Cardiac septum (tissue), 1 donor: ENCODE results near the gene MED13L. TPM values are rescaled to one million over a fixed set of nuclear protein-coding genes. Genes with fewer than 3 reads are reported as not detected.
"Not testable (repeated sequence)": the region's sequence is repeated elsewhere in the genome, so short reads cannot be mapped to it uniquely, and the experiment has no call there.

Experiments used
- DNase-seq: peaks from one replicate; pipeline ENCODE4 v3.0.0-alpha.2; 2020; ENCODE audit warnings: low spot score
- intact Hi-C: fragments of 100-400 bp; cut with DNase I; formaldehyde crosslinking; loops from one replicate; pipeline ENCODE4 v1.14.0; 2022
- total RNA-seq: library from RNA; stranded (reverse); fragmentation: NEBNext Ultra II Directional; extraction: Animal tissue kit (Norgen Biotek cat#: 25700); gene quantifications from one replicate; pipeline ENCODE4 v1.2.1, GENCODE V29; 2021
- donor health status: DM: no; HTN: no; CAD: no.

MED13L gene
- total RNA-seq, 1 donor from 2014 or later = 74.5 TPM

DNA sequence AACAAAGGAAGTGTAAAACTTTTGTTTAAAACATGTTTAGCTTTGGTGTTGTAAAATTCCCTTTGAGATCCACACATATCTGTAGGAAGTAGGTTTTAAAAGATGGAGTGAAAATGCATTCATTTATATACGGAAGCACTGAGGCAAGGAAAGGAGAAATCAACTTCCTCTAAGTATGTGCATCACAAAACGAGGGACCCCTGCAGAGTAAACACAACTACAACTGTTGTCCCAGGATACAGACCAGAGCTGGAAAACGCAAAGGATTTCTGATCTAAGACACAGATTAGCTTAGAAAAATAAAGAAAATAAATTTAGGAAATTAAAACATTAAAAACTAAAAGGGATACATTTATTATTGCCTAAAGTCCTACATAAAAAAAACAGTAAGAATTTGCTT lies 297.6 kb downstream of the MED13L start:
- no peak for DNase-seq
- intact Hi-C loops = no loop called here

- intact Hi-C loops = no loop called here
- no peak for DNase-seq
Observed at GRCh38 chr12:115979351-115979750, 298.1 kb downstream of the MED13L start.

DNA sequence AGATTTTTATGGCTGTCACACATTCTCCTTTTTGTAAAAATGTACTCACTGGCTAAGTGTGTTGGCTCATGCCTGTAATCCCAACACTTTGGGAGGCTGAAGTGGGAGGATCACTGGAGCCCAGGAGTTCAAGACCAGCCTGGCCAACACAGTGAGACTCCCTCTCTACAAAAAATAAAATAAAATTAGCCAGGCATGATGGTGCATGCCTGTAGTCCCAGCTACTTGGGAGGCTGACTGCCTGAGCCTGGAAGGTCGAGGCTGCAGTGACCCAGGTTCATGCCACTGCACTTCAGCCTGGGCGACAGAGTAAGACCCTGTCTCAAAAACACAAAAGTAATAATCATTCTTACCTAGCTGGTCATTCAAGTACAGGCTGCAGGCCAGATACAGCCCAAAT lies 300.7 kb downstream of the MED13L start:
- intact Hi-C loops, DNase-seq: not testable (repeated sequence)

DNA sequence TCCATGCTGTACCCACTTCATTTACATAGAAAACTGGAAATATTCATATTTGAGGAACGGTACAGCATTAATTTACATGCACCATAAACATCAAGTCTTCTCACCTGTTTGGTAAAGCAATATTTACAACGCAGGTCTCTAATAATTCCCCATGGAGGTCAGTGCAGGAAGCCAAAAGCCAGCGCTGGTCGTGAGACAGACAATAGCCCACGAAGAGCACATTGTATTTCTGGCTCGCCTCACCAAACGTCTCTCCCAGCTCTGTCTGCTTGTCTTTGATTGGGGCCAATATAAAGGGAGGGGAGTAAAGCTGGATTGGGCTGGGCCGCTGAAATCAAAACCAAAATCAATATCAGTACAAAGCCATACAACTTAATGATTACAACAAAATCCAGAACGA lies 302.1 kb downstream of the MED13L start:
- intact Hi-C loops = no loop called here
- DNase-seq = no peak

- DNase-seq = no peak
- intact Hi-C loops = no loop called here
Observed at GRCh38 chr12:115973968-115974724, 303.3 kb downstream of the MED13L start.

DNA sequence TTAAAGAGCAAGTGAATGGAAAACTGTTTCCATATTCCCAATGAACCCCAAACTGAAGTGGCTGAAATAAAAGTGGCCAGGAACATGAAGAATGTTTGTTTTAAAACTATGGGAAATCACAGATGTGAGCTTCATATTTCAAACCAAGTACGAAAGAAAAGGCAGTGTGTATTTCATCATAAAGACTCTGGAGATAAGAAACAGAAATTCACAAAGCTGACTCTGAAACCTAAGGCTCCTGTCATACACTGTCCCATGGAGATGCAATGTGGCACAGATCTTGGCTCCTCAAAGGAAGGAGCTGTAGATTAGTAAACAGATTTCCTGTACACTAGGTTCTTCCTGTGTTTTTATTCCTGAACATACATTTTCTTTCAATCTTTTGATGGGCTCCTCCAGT lies 304.4 kb downstream of the MED13L start:
- intact Hi-C loops = no loop called here
- DNase-seq = no peak

GRCh38 chr12:115972241-115972640 lies 305.3 kb downstream of the MED13L start:
- no peak for DNase-seq
- intact Hi-C loops = no loop called here

DNA sequence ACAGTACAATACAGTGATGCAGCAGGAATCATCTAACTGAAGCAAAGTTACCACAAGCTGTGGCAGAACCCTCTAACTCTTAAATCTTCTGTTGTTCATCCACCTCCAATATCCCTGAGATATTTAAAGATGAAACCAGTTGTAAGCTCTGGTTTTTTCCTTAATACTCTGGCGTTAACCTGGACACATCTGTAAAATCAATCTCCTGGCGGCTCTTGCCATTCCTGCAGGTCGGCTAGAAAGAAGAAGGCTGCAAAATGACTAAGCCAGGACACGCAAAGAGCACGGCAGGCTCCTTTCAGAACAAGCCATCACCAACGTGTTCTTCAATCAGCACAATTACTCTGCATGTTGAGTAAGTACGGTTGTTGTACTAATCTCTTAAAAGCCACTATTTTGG lies 309.3 kb downstream of the MED13L start:
- DNase-seq = no peak
- intact Hi-C loops = no loop called here

GRCh38 chr12:115966376-115966775 lies 311.1 kb downstream of the MED13L start:
- DNase-seq = no peak
- intact Hi-C loops = no loop called here

GRCh38 chr12:115964626-115965025 lies 312.9 kb downstream of the MED13L start:
- no peak for DNase-seq
- intact Hi-C loops = no loop called here

- intact Hi-C loops = no loop called here
Observed at GRCh38 chr12:115964214-115964613, 313.3 kb downstream of the MED13L start.

DNA sequence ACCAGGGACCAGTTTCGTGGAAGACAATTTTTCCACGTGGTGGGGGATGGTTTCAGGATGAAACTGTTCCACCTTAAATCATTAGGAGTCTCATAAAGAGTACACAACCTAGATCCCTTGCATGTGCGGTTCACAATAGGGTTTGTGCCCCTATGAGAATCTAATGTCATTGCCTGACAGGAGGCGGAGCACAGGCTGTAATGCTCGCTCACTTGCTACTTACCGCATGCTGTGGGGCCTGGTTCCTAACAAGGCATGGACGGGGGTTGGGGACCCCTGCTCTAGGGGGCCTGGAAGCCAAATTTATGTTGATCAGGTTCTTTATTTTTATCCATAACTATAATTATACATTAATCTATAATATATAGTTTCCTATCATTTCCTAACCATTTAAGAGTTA lies 315.3 kb downstream of the MED13L start:
- no peak for DNase-seq
- intact Hi-C loops = no loop called here

More at GRCh38 chr12:115964214-115964613, 313.3 kb downstream of the MED13L start:
- no peak for DNase-seq

- intact Hi-C loops = no loop called here
- DNase-seq = no peak
Observed at GRCh38 chr12:115960868-115961802, 316.4 kb downstream of the MED13L start.

GRCh38 chr12:115957686-115958290 lies 319.7 kb downstream of the MED13L start:
- intact Hi-C loops = no loop called here
- DNase-seq = no peak

GRCh38 chr12:115956659-115957058 lies 320.8 kb downstream of the MED13L start:
- intact Hi-C loops = no loop called here
- no peak for DNase-seq

DNA sequence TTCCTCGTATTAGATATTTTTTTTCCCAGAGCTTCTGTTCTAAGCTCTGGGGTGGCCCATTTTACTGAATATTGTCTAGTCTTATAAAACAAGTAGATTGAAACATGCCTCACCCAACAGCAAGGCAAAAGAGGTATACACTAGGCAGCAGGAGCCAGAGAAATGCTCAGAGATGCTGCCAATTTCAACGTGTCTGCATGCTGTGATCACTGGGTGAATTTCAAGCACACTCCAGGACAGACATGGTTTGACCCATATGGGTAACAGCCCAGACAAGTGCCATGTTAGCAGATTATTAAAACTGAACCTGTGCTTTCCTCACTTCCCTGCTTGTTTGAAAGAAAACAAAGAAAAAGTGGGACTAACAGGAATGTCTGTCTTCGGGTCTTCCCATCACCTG lies 321.3 kb downstream of the MED13L start:
- intact Hi-C loops = no loop called here

DNA sequence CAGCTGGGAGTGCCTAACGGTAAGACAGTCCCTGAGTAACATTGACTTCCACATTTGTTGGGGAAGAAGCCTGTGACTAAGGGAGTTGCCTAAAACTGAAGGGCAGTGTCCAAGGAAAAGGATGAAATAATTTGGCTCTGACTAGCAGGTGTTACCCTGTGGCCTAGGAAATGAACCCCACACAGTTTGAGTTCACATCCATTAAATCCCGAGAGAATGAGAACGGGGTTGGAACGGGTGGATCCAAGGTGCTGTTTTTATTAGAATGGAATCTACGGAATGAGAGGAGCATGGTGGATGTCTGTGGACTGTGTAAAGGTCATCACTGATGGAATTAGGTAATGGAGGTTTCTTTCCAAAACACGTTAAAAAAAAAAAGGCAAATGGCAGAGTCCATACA lies 324.0 kb downstream of the MED13L start:
- no peak for DNase-seq
- intact Hi-C loops = no loop called here

More for the DNA sequence above, 321.3 kb downstream of the MED13L start:
- DNase-seq = no peak

- DNase-seq = no peak
- intact Hi-C loops = no loop called here
Observed at GRCh38 chr12:115953031-115953430, 324.5 kb downstream of the MED13L start.

DNA sequence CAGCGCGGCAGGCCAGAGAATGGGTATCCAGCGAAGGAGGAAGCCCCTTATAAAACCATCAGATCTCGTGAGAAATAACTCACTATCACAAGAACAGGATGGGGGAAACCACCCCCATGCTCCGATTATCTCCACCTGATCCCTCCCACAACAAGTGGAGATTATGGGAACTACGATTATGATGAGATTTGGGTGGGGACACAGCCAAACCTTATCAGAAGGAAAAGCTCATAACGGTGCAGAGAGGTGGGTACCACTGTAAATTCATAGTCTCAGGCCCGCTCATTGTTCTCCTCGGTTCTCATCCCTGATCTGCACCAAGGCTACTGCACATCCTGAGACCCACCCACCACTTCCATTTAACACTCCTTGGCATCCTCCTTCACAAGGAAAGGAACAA lies 326.5 kb downstream of the MED13L start:
- no peak for DNase-seq
- intact Hi-C loops = no loop called here

DNA sequence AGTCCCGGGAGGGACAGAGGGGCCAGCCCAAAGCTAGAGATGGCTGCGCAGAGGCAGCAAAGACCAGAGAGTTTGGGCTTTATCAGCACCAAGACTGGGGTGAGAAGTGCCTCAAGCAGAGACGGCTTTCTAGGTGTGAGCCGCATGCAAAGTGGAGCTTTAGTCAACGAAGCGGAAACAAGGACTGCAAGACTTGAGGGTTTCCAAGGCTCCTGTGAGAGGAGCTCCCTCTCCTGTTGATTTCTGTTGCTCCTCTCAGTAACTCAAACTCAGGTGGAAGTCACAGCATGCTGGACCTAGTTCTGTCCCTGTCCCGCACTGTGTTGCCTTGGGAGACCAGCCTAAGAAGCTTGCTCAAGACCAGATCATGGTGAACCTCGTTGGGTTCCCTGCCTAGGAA lies 327.8 kb downstream of the MED13L start:
- no peak for DNase-seq
- intact Hi-C loops = no loop called here
